WTC11 (cell line): ENCODE measurements around the gene C19orf53. TPM values are rescaled to one million over a fixed set of nuclear protein-coding genes. Genes with fewer than 3 reads are reported as not detected.

Experiments used
- ATAC-seq: fragments of 200-7000 bp; cut with Tn5 transposase; 2 replicates; pipeline ENCODE4 v1.10.0; 2021; ENCODE audit warnings: mild to moderate bottlenecking, moderate library complexity
- CTCF ChIA-PET: fragments of 300-600 bp; sonication (Branson Sonifier 250); formaldehyde crosslinking; loops from one replicate; lab custom pipeline; 2021; ENCODE audit warnings: antibody characterized with exemption; lab: Charles Lee
- POLR2A ChIA-PET: fragments of 350-600 bp; sonication (Branson Sonifier 250); formaldehyde crosslinking; loops from one replicate; lab custom pipeline; 2021; ENCODE audit warnings: antibody characterized with exemption; lab: Charles Lee
- DNase-seq: peaks from one replicate; pipeline ENCODE4 v3.0.0; 2021; ENCODE audit warnings: low spot score
- H3K27ac Mint-ChIP-seq: 2 replicates; pipeline ENCODE4 v1.8.0; 2021; ENCODE audit warnings: mixed read lengths
- H3K27me3 Mint-ChIP-seq: 2 replicates; pipeline ENCODE4 v1.8.0; 2021; ENCODE audit warnings: low read depth, mild to moderate bottlenecking, moderate library complexity, mixed read lengths
- H3K36me3 Mint-ChIP-seq: 2 replicates; pipeline ENCODE4 v1.8.0; 2021; ENCODE audit warnings: mixed read lengths
- H3K4me1 Mint-ChIP-seq: 2 replicates; pipeline ENCODE4 v1.8.0; 2022; ENCODE audit warnings: mixed read lengths
- H3K4me3 Mint-ChIP-seq: 2 replicates; pipeline ENCODE4 v1.8.0; 2021; ENCODE audit warnings: mild to moderate bottlenecking, moderate library complexity, mixed read lengths
- H3K9me3 Mint-ChIP-seq: 2 replicates; pipeline ENCODE4 v1.8.0; 2021; ENCODE audit warnings: mixed read lengths
- ATF1 ChIP-seq: sonication (generic); formaldehyde crosslinking; IDR thresholded peaks from 2 replicates; pipeline ENCODE4 v1.8.1; 2023; ENCODE audit warnings: mild to moderate bottlenecking, moderate library complexity, missing genetic modification reagents
- EMX1 ChIP-seq: fragments of 250-450 bp; sonication (Bioruptor Pico); IDR thresholded peaks from 2 replicates; pipeline ENCODE4 v1.8.0; 2021; ENCODE audit warnings: mild to moderate bottlenecking
- HMGA2 ChIP-seq: fragments of 250-450 bp; sonication (Bioruptor Pico); IDR thresholded peaks from 2 replicates; pipeline ENCODE4 v1.4.0; 2021; ENCODE audit warnings: mild to moderate bottlenecking, moderate library complexity
- NR2C2 ChIP-seq: sonication (generic); formaldehyde crosslinking; IDR thresholded peaks from 2 replicates; pipeline ENCODE4 v1.8.0; 2022; ENCODE audit warnings: mild to moderate bottlenecking, missing genetic modification reagents
- NR3C1 ChIP-seq: sonication (generic); formaldehyde crosslinking; conservative IDR thresholded peaks from 2 replicates; pipeline ENCODE4 v1.8.1; 2023; ENCODE audit warnings: low read depth, mild to moderate bottlenecking, missing genetic modification reagents
- OVOL2 ChIP-seq: fragments of 250-450 bp; sonication (Bioruptor Pico); IDR thresholded peaks from 2 replicates; pipeline ENCODE4 v1.9.0; 2021; ENCODE audit warnings: mild to moderate bottlenecking, borderline replicate concordance
- SMAD3 ChIP-seq: sonication (generic); formaldehyde crosslinking; IDR thresholded peaks from 2 replicates; pipeline ENCODE4 v1.8.0; 2022; ENCODE audit warnings: missing genetic modification reagents, mild to moderate bottlenecking, borderline replicate concordance
- SMAD4 ChIP-seq: sonication (generic); formaldehyde crosslinking; IDR thresholded peaks from 2 replicates; pipeline ENCODE4 v1.8.0; 2022; ENCODE audit warnings: mild to moderate bottlenecking, missing genetic modification reagents
- SP1 ChIP-seq: sonication (generic); formaldehyde crosslinking; conservative IDR thresholded peaks from 2 replicates; pipeline ENCODE4 v1.8.1; 2022; ENCODE audit warnings: missing genetic modification reagents
- TEAD1 ChIP-seq: sonication (generic); formaldehyde crosslinking; IDR thresholded peaks from 2 replicates; pipeline ENCODE4 v1.8.0; 2022; ENCODE audit warnings: mild to moderate bottlenecking, missing genetic modification reagents
- ZBTB21 ChIP-seq: sonication (generic); formaldehyde crosslinking; IDR thresholded peaks from 2 replicates; pipeline ENCODE4 v1.8.1; 2023; ENCODE audit warnings: mild to moderate bottlenecking, missing genetic modification reagents, borderline replicate concordance
- ZNF121 ChIP-seq: sonication (generic); formaldehyde crosslinking; IDR thresholded peaks from 2 replicates; pipeline ENCODE4 v1.8.0; 2023; ENCODE audit warnings: missing genetic modification reagents
- ZNF263 ChIP-seq: sonication (generic); formaldehyde crosslinking; IDR thresholded peaks from 2 replicates; pipeline ENCODE4 v1.8.1; 2022; ENCODE audit warnings: low read depth, mild to moderate bottlenecking, moderate library complexity, missing genetic modification reagents
- ZNF423 ChIP-seq: fragments of 250-450 bp; sonication (Bioruptor Pico); IDR thresholded peaks from 2 replicates; pipeline ENCODE4 v2.1.2; 2022; ENCODE audit warnings: mild to moderate bottlenecking, moderate library complexity
- total RNA-seq: library from RNA; stranded (reverse); gene quantifications from 3 replicates; pipeline ENCODE4 v1.2.3, GENCODE V29; 2021
- TF ChIP-seq, protein P1 (sequence below): fragments of 250-450 bp; sonication (Bioruptor Pico); IDR thresholded peaks from 2 replicates; pipeline ENCODE4 v1.9.0; 2021; ENCODE audit warnings: mild to moderate bottlenecking, borderline replicate concordance
- TF ChIP-seq, protein P2 (sequence below): sonication (generic); formaldehyde crosslinking; IDR thresholded peaks from 2 replicates; pipeline ENCODE4 v1.8.1; 2022; ENCODE audit warnings: low read depth, mild to moderate bottlenecking, moderate library complexity, missing genetic modification reagents, borderline replicate concordance
- TF ChIP-seq, protein P3 (sequence below): sonication (generic); formaldehyde crosslinking; IDR thresholded peaks from 2 replicates; pipeline ENCODE4 v1.8.1; 2023; ENCODE audit warnings: mild to moderate bottlenecking, missing genetic modification reagents, moderate library complexity
- TF ChIP-seq, protein P4 (sequence below): sonication (generic); formaldehyde crosslinking; IDR thresholded peaks from 2 replicates; pipeline ENCODE4 v1.8.1; 2023; ENCODE audit warnings: mild to moderate bottlenecking, missing genetic modification reagents, borderline replicate concordance

Gene C19orf53
- total RNA-seq, 1 experiment from 2014 or later, result 102 TPM

DNA sequence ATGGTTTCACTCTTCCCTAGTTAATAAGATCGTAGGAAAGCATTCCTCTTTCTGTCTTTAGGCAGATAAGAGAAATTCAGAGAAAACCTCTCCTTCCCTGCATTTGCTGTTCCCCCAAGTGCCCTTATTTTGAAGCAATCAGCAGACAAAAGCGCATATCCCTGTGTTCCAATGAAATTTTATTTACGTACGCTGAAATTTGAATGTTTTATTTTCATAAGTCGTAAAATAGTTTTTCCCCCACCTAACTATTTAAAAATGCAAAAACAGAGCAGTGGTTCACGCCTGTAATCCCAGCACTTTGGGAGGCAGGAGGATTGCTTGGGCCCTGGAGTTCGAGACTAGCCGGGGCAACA lies 27.2 kb upstream of the C19orf53 start:
- ATAC-seq (no peak), DNase-seq (no peak)
- Mint-ChIP-seq H3K4me1 (peaks cover 16% of the 10 kb centered on the region), H3K36me3 (peaks cover 4% of the 10 kb centered on the region), H3K9me3 (peaks cover 7% of the 10 kb centered on the region), H3K27ac (no peak overlapping the region; the same call in 1 of the 2 replicates), H3K27me3 (no peaks in the 10 kb centered on the region; the same call in 1 of the 2 replicates), H3K4me3 (peak overlapping the region; percentile 96)
- TF ChIP-seq TEAD1 (CRISPR knock-in tag) (no peak), OVOL2 (CRISPR knock-in tag) (no peak), HMGA2 (CRISPR knock-in tag) (no peak), EMX1 (CRISPR knock-in tag) (no peak), NR3C1 (CRISPR knock-in tag) (no peak), NR2C2 (CRISPR knock-in tag) (no peak), ZNF423 (CRISPR knock-in tag) (no peak), SMAD4 (CRISPR knock-in tag) (no peak), ZNF121 (no peak), ZBTB21 (CRISPR knock-in tag) (no peak), ZNF263 (CRISPR knock-in tag) (no peak), SMAD3 (CRISPR knock-in tag) (no peak), SP1 (CRISPR knock-in tag) (no peak), ATF1 (CRISPR knock-in tag) (no peak)
- TF ChIP-seq, protein P1, sequence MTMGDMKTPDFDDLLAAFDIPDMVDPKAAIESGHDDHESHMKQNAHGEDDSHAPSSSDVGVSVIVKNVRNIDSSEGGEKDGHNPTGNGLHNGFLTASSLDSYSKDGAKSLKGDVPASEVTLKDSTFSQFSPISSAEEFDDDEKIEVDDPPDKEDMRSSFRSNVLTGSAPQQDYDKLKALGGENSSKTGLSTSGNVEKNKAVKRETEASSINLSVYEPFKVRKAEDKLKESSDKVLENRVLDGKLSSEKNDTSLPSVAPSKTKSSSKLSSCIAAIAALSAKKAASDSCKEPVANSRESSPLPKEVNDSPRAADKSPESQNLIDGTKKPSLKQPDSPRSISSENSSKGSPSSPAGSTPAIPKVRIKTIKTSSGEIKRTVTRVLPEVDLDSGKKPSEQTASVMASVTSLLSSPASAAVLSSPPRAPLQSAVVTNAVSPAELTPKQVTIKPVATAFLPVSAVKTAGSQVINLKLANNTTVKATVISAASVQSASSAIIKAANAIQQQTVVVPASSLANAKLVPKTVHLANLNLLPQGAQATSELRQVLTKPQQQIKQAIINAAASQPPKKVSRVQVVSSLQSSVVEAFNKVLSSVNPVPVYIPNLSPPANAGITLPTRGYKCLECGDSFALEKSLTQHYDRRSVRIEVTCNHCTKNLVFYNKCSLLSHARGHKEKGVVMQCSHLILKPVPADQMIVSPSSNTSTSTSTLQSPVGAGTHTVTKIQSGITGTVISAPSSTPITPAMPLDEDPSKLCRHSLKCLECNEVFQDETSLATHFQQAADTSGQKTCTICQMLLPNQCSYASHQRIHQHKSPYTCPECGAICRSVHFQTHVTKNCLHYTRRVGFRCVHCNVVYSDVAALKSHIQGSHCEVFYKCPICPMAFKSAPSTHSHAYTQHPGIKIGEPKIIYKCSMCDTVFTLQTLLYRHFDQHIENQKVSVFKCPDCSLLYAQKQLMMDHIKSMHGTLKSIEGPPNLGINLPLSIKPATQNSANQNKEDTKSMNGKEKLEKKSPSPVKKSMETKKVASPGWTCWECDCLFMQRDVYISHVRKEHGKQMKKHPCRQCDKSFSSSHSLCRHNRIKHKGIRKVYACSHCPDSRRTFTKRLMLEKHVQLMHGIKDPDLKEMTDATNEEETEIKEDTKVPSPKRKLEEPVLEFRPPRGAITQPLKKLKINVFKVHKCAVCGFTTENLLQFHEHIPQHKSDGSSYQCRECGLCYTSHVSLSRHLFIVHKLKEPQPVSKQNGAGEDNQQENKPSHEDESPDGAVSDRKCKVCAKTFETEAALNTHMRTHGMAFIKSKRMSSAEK (CRISPR knock-in tag), result no peak
- TF ChIP-seq, protein P2, sequence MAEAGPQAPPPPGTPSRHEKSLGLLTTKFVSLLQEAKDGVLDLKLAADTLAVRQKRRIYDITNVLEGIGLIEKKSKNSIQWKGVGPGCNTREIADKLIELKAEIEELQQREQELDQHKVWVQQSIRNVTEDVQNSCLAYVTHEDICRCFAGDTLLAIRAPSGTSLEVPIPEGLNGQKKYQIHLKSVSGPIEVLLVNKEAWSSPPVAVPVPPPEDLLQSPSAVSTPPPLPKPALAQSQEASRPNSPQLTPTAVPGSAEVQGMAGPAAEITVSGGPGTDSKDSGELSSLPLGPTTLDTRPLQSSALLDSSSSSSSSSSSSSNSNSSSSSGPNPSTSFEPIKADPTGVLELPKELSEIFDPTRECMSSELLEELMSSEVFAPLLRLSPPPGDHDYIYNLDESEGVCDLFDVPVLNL (CRISPR knock-in tag), result no peak
- TF ChIP-seq, protein P3, sequence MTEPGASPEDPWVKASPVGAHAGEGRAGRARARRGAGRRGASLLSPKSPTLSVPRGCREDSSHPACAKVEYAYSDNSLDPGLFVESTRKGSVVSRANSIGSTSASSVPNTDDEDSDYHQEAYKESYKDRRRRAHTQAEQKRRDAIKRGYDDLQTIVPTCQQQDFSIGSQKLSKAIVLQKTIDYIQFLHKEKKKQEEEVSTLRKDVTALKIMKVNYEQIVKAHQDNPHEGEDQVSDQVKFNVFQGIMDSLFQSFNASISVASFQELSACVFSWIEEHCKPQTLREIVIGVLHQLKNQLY (CRISPR knock-in tag), result no peak
- TF ChIP-seq, protein P4, sequence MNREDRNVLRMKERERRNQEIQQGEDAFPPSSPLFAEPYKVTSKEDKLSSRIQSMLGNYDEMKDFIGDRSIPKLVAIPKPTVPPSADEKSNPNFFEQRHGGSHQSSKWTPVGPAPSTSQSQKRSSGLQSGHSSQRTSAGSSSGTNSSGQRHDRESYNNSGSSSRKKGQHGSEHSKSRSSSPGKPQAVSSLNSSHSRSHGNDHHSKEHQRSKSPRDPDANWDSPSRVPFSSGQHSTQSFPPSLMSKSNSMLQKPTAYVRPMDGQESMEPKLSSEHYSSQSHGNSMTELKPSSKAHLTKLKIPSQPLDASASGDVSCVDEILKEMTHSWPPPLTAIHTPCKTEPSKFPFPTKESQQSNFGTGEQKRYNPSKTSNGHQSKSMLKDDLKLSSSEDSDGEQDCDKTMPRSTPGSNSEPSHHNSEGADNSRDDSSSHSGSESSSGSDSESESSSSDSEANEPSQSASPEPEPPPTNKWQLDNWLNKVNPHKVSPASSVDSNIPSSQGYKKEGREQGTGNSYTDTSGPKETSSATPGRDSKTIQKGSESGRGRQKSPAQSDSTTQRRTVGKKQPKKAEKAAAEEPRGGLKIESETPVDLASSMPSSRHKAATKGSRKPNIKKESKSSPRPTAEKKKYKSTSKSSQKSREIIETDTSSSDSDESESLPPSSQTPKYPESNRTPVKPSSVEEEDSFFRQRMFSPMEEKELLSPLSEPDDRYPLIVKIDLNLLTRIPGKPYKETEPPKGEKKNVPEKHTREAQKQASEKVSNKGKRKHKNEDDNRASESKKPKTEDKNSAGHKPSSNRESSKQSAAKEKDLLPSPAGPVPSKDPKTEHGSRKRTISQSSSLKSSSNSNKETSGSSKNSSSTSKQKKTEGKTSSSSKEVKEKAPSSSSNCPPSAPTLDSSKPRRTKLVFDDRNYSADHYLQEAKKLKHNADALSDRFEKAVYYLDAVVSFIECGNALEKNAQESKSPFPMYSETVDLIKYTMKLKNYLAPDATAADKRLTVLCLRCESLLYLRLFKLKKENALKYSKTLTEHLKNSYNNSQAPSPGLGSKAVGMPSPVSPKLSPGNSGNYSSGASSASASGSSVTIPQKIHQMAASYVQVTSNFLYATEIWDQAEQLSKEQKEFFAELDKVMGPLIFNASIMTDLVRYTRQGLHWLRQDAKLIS, result no peak
- ChIA-PET CTCF (interaction anchor here (1.0 to 2.4 kb wide), 13 partner anchors 9 to 323 kb away, joined by 3 to 20 read pairs (median 6); partner anchors contain the start of genes IL27RA, MRI1 and ZSWIM4), POLR2A (interaction anchor here (0.6 to 1.6 kb wide), 6 partner anchors 16 to 115 kb away, joined by 3 to 6 read pairs (median 4); partner anchors contain the start of genes MRI1 and ZSWIM4)
